ENCODE measurements around the gene CTAGE1.
"Not testable (repeated sequence)": the region's sequence is repeated elsewhere in the genome, so short reads cannot be mapped to it uniquely, and the experiment has no call there.

Gene CTAGE1

GRCh38 chr18:22417496-22418188 lies at the start of gene CTAGE1:
TSS of gene CTAGE1 (minus strand) at chr18:22417915. CDS start at chr18:22417811, 104 bp downstream.
- no peak for DNase-seq (ENCODE audit: low read depth in 2 of 2)

DNA sequence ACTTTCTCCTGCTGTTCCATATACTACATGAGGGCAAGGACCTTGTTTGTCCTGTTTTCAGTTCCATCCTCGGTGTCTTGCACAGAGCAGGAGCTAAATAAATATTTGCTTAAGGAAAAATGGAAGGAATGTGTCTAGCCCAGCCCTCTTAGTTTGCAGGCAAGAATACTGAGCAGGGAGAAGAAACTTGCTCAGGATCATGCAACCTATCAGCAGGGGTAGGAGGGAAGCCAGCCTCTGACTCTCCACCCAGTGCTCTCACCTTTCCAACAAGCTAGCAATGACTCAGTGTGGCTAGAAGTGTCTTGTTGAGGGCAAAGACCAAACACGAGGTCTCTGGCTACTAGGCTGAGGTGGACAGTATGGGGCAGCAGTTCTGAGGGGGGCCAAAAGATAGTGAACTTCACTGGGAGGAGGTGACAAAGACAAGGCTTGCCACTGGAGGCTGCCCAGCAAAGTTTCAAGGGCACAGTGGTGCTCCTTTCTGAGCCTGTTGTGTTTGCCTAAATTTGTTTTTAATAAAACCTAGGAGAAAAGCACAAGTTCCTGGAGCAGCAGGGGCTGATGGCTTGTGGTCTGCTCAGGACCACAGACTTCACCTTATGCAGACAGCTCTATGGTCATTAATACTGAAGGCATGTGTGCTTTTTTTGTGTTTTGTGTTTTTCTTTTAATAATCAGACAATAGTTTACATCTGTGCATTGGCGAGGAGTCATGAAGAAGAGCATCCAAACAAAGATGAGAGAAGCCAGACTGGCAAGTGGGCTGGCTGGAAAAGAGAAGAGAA lies 49.1 kb upstream of the CTAGE1 start:
- no peak for DNase-seq (ENCODE audit: low read depth in 2 of 2)

DNA sequence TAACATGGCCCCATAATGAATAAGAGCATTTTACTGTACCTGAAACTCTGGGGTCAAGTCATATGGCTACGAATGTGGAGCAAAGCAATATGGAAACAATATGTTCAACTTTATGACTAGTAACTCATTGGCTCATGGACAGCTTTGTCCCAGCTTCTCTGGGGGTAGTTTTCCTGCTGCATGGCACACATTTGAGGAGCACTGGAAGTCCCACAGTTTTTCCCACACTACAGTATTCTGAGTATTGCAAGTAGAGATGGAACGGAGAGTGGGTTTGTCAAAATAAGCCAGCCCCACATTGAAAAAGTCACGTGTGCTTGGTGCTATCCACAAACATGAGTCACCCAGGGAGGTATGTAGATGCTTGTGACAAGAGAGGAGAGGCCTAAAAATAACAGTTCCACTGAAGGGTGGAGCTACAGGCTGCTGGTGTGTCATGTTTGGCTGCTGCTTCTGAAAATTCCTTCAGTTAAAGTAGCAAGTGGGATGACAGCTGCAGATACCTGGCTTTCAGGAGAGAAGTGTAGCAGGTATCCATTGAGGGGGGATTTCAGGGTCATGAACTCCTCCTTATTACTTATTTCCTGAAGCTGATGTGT lies 48.2 kb upstream of the CTAGE1 start:
- DNase-seq (ENCODE audit: low read depth in 2 of 2): no peak

DNA sequence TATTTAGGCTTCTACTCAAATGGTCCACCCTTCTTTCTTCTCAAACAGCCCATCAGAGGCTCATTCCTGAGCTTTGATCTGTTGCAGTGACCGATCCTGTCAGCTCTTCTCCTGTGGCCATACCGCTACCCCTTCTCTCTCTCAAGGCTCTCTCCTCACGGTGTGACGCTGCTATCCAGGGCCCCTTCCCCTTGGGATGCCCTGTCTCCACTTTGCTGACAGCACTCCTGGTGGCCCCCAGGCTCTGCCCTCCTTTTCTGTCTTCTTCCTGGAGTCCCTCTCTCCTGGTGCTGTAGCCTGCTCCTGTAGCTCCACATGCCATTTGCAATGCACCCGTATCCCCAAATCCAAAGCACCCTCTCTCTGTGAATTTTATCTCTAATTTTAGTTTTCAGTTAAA lies 45.4 kb upstream of the CTAGE1 start:
- no peak for DNase-seq (ENCODE audit: low read depth in 2 of 2)

DNA sequence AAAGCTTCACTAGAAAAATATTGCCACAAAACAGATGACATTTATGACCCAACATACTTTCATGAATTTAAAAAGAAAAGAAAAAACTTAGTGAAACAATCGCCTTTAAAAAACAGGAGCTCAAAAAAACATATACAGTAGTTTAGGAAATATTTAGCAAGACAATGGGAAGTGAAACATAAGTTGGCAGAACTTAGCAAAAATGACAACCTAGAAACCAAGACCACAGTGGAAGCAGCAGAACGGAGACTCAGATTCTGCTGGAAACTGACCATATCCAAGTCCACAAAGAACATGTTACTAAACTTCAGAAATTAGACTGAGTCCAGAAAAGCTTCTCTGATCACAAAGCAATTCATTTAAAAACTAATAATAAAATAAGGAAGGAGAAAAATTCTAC lies 41.8 kb upstream of the CTAGE1 start:
- no peak for DNase-seq (ENCODE audit: low read depth in 2 of 2)

DNA sequence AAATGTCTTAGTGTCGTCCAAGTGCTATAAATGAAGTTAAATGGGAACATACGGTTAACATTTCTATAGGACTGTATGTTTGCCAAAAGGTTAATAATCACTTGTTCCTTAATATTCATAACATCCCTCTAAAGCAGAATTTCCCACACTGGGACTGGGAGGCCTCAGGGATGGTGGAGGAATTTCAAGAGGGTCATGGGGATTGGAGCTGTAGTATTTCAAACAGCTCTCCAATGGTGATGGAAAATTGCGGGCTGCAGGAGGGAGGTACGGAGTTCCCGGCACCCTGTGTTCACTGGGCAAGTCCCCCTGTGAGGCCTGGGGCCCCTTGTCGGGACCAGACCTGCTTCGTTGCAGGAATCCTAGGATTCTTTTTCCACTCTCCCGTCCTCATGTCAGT lies 39.8 kb upstream of the CTAGE1 start:
- DNase-seq (ENCODE audit: low read depth in 2 of 2): no peak

DNA sequence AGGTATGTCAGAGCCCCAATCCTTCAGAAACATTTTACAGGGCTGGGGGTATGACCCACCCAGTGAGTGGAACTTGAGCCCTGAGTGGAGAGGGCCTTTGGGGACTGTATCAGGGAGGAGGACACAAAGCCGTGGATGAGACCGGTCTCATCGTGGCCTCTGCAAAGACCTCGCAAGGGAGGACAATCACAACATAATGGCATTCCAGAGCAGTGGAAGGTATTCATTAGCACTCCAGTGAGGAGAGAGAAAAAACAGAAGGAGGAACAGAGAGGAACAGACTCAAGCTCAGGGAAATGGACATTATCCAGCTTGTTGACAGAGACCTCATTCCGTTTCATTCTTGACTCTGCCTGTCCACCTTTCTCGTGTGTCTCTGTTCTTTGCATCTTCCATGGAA lies 38.8 kb upstream of the CTAGE1 start:
- DNase-seq (ENCODE audit: low read depth in 2 of 2): no peak

- DNase-seq (ENCODE audit: low read depth in 2 of 2): no peak
Observed at GRCh38 chr18:22456116-22456480, 38.4 kb upstream of the CTAGE1 start.

- DNase-seq (ENCODE audit: low read depth in 2 of 2): no peak
Observed at GRCh38 chr18:22455425-22456115, 37.9 kb upstream of the CTAGE1 start.

DNA sequence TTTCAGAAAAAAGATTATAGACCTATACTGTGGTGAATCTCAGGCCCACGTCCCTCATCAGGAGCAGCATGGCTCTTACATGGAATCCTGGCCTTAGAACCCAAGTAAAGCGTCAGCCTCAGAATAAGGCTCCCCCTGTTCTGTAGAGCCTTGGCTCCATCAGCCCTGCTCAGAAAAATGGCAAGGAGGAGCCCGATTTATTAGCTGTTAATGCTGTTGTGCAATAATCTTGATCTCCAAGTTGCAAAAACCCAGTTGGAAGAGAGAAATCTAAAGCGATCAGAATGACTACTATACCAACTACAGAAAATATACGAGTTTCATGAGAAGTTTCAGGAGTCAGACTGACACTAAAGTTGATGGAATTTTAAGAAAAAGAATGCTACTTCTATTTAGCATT lies 35.6 kb upstream of the CTAGE1 start:
- no peak for DNase-seq (ENCODE audit: low read depth in 2 of 2)

DNA sequence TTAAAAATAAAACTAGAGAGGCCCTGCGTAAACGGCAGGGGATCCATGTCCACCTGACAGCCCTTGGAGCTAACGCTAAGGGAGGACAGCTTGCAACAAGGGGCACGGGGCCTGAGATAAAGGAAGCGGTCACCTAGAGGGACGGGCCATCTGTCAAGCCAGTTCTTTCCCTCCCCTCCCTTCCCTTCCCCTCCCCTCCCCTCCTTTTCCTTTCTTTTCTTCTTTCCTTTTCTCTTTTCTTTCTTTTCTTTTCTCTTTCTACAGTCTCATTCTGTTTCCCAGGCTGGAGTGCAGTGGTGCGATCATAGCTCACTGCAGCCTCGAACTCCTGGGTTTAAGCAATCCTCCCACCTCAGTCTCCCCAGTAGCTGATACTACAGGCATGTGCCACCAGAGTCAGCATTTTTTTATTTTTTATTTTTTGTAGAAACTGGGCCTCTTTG lies 34.5 kb upstream of the CTAGE1 start:
- no peak for DNase-seq (ENCODE audit: low read depth in 2 of 2)

GRCh38 chr18:22451796-22452195 lies 34.1 kb upstream of the CTAGE1 start:
- no peak for DNase-seq (ENCODE audit: low read depth in 2 of 2)

DNA sequence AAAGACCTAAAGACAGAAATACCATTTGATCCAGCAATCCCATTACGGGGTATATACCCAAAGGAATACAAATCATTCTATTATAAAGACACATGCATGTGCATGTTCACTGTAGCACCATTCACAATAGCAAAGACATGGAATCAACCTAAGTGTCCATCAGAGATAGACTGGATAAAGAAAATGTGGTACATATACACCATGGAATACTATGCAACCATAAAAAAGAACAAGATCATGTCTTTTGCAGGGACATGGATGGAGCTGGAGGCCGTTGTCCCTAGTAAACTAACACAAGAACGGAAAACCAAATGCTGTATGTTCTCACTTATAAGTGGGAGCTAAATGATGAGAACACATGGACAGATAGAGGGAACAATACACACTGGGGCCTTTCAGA lies 33.1 kb upstream of the CTAGE1 start:
- not testable (repeated sequence) for DNase-seq (ENCODE audit: low read depth in 2 of 2)

DNA sequence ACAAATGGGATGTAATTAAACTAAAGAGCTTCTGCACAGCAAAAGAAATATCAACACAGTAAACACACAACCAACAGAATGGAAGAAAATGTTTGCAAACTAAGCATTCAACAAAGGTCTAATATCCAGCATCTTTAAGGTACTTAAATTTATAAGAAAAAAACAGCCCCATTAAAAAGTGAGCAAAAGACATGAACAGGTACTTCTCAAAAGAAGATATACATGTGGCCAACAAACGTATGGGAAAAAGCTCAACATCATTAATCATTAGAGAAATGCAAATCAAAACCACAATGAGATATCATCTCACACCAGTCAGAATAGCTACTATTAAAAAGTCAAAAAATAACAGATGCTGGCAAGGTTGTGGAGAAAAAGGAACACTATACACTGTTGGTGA lies 32.6 kb upstream of the CTAGE1 start:
- DNase-seq (ENCODE audit: low read depth in 2 of 2): not testable (repeated sequence)

DNA sequence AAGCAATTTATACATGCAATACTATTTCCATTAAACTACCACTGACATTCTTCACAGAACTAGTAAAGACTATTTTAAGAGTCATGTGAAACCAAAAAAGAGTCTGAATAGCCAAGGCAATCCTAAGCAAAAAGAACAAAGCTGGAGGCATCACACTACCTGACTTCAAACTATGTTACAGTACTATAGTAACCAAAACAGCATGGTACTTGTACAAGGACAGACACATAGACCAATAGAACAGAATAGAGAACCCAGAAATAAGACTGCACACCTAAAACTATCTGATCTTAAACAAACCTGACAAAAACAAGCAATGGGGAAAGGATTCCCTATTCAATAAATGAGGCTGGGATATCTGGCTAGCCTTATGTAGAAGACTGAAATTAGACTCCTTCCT lies 32.0 kb upstream of the CTAGE1 start:
- DNase-seq (ENCODE audit: low read depth in 2 of 2): not testable (repeated sequence)

DNA sequence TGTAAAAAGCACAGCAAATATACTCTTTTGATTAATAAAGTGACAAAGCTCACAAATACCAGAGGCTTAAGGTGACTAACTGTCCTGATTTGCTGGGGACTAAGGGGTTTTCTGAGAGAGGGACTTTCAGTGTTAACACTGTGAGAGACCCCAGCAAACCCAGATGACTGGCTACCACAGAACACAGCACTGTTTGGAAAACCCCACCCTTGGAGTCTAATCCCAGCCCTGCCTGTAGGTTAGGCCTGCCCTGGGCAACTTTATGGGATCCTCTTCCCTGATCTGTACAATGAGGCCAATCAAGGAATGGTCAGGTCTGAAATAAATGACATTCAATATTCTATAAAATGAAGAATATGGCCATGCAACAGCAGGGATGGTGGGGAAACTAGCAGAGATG lies 30.5 kb upstream of the CTAGE1 start:
- no peak for DNase-seq (ENCODE audit: low read depth in 2 of 2)

GRCh38 chr18:22447792-22448191 lies 30.1 kb upstream of the CTAGE1 start:
- DNase-seq (ENCODE audit: low read depth in 2 of 2): no peak

DNA sequence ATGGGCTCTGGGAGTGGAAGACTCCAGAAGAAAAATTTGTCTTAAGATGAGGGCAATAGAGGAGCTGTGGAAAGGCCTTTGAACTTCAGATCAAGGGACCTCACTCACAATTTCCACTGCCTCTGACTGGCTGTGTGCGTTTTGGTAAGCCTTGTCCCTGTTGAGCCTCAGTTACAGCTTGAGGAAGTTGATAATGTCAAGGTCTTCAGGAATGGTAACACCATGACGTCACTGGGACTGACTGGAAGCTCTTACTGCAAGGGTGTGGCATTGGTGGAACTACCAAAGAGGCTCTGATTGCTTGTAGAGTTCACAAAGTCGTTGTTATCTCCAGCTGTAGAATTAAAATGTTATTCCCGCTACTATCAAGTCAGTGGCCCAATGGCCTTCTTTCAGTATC lies 29.2 kb upstream of the CTAGE1 start:
- no peak for DNase-seq (ENCODE audit: low read depth in 2 of 2)

DNA sequence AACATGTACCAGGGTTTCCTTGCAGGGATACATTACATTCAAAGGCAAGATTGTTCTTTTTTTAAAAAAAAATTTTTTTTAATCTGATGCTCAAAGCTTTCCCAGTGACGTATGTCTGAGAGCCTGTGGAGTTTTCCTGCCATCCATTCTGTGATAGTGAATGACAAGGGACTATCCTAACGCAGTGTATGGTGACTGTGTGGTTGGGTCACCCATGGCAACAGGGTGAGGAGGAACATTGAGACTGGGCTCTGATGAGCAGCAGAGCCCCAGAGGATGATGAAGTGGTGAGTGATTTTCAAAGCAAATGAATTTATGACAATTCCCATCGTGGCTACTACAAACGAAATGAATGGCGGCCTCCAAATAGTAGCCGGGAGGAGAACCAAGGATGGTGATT lies 28.6 kb upstream of the CTAGE1 start:
- no peak for DNase-seq (ENCODE audit: low read depth in 2 of 2)

- DNase-seq (ENCODE audit: low read depth in 2 of 2): no peak
Observed at GRCh38 chr18:22441638-22442037, 23.9 kb upstream of the CTAGE1 start.

DNA sequence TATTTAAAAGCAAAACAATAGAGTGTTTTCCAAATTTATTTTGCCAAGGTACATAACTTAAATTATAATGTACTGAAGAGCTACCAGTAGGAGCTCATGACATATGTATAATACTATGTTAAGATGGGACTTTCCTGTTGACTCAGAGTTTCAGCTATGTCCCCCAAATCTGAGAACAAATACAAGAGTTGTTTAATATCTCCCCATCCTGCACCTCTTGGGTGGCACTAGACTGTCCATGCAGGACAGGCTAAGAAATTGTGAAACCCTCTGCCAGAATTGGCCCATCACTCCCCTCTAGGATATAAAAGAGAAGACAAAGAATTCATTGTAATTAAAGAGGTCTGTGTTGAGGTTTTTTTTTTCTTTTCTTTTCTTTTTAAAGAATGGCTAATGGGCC lies 21.7 kb upstream of the CTAGE1 start:
- no peak for DNase-seq (ENCODE audit: low read depth in 2 of 2)

DNA sequence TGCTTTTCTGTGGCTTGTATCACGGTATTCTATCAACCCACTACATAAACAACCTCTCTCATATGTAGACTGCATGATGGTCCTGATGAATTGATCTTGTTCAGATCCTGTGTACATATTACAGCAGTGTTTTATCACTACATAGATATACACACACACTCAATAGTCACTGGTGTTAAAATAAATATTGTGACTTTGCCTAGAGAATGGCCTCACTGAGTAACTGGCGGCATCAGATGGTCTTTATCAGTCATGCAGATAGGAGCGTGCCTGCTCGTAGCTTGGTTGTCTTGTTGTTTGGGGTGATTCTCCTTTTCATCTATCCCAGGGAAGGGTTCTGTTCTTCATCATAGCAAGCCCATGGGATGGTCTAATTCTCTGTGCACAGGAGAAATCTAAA lies 18.4 kb upstream of the CTAGE1 start:
- DNase-seq (ENCODE audit: low read depth in 2 of 2): no peak
